SK-N-MC (cell line): ENCODE results near the gene AHDC1.

Experiments
- EZH2 ChIP-seq: fragments of 200-600 bp; sonication (generic); IDR thresholded peaks from one replicate; pipeline ENCODE4 v1.6.1; 2017; ENCODE audit warnings: antibody characterized with exemption
- FOXP2 ChIP-seq: optimal IDR thresholded peaks from 2 replicates; pipeline ENCODE3; 2011; ENCODE audit warnings: mild to moderate bottlenecking, moderate library complexity; ENCODE audit not compliant: insufficient read depth; ENCODE audit errors: extremely low read length, control extremely low read depth
- POLR2AphosphoS5 ChIP-seq: IDR thresholded peaks from 2 replicates; pipeline ENCODE4 v1.6.1; 2012; ENCODE audit warnings: mild to moderate bottlenecking, low read depth, low read length, borderline replicate concordance

GRCh38 chr1:27504588-27505419 is 99.1 kb downstream of the AHDC1 start:
- TF ChIP-seq POLR2AphosphoS5 = no peak
- no peak for TF ChIP-seq EZH2
- no peak for TF ChIP-seq FOXP2
